Measurements from ENCODE around the gene ADAMTS2. TPM values are rescaled to one million over a fixed set of nuclear protein-coding genes. Genes with fewer than 3 reads are reported as not detected.

The ADAMTS2 gene
- total RNA-seq, 1 donor from 2014 or later = 18.8 TPM

DNA sequence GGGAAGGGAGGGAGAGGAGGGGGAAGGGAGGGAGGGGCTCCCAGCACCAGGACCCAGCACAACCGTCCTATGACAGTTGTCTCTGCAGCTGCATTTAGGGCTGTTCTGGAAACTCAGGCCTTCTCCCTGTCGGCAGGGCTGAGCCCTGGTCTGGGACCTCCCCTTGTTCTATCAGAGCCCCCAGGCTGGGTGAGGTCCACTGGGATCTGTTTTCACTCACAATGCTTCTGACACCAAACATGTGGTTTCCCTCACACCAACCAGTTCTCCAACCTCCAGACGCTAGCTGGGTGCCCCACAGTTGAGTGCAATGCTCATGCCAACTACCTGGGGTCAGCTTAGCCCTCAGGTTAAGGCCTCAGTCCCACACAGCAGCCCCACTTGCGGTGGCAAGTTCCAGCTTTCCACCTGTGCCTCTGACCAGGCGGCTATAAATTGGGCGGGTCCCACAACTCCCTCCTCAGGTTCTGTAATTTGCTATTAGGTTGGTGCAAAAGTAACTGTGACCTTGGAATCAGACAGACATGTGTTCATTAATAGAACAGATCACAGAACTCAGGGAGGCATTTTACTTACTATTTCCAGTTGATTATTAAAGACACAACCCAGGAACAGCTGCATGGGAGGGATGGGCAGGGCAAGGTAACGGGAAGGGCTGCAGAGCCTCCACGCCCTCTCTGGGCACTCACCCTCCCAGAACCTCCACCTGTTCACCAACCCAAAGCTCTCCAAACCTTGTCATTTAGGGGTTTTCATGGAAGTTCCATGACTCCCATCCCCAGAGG lies 13.5 kb downstream of the ADAMTS2 start:
- Histone ChIP-seq H3K9me3 (ENCODE audit: insufficient read depth, low read depth, low read length) (no peaks in the 10 kb centered on the region), H3K79me2 (ENCODE audit: insufficient read depth, low read length) (no peaks in the 10 kb centered on the region), H3K36me3 (ENCODE audit: insufficient read depth, low read length) (no peaks in the 10 kb centered on the region), H3K27me3 (ENCODE audit: insufficient read depth, low read length) (no peaks in the 10 kb centered on the region), H3K4me2 (ENCODE audit: low read length) (no peak overlapping the region), H4K20me1 (ENCODE audit: insufficient read depth, low read length) (no peaks in the 10 kb centered on the region), H3K27ac (ENCODE audit: low read depth, low read length) (no peak overlapping the region), H3K4me3 (ENCODE audit: insufficient read depth, low read depth, low read length) (no peak overlapping the region), H2AFZ (ENCODE audit: low read depth, low read length) (no peak overlapping the region), H3K9ac (ENCODE audit: low read length) (no peak overlapping the region), H3K4me1 (ENCODE audit: insufficient read depth, low read length) (no peaks in the 10 kb centered on the region)
- DNase-seq (ENCODE audit: low read depth) (no peak), FAIRE-seq (no peak)
- Mint-ChIP-seq H3K27me3 (ENCODE audit: low read depth, unreplicated experiment) (peaks cover 22% of the 10 kb centered on the region), H3K4me3 (ENCODE audit: unreplicated experiment) (no peak overlapping the region), H3K9me3 (ENCODE audit: unreplicated experiment) (no peaks in the 10 kb centered on the region), H3K4me1 (ENCODE audit: low read depth, unreplicated experiment) (no peaks in the 10 kb centered on the region), H3K27ac (ENCODE audit: unreplicated experiment) (no peak overlapping the region), H3K36me3 (ENCODE audit: low read depth, unreplicated experiment) (no peaks in the 10 kb centered on the region)
- TF ChIP-seq, protein P1, sequence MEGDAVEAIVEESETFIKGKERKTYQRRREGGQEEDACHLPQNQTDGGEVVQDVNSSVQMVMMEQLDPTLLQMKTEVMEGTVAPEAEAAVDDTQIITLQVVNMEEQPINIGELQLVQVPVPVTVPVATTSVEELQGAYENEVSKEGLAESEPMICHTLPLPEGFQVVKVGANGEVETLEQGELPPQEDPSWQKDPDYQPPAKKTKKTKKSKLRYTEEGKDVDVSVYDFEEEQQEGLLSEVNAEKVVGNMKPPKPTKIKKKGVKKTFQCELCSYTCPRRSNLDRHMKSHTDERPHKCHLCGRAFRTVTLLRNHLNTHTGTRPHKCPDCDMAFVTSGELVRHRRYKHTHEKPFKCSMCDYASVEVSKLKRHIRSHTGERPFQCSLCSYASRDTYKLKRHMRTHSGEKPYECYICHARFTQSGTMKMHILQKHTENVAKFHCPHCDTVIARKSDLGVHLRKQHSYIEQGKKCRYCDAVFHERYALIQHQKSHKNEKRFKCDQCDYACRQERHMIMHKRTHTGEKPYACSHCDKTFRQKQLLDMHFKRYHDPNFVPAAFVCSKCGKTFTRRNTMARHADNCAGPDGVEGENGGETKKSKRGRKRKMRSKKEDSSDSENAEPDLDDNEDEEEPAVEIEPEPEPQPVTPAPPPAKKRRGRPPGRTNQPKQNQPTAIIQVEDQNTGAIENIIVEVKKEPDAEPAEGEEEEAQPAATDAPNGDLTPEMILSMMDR (IDR thresholded peaks at IDR 0.05; ENCODE audit: insufficient read depth, low read depth, low read length) = no peak
- TF ChIP-seq EZH2 (IDR thresholded peaks at IDR 0.05; ENCODE audit: insufficient read depth, low read length) = no peak

DNA sequence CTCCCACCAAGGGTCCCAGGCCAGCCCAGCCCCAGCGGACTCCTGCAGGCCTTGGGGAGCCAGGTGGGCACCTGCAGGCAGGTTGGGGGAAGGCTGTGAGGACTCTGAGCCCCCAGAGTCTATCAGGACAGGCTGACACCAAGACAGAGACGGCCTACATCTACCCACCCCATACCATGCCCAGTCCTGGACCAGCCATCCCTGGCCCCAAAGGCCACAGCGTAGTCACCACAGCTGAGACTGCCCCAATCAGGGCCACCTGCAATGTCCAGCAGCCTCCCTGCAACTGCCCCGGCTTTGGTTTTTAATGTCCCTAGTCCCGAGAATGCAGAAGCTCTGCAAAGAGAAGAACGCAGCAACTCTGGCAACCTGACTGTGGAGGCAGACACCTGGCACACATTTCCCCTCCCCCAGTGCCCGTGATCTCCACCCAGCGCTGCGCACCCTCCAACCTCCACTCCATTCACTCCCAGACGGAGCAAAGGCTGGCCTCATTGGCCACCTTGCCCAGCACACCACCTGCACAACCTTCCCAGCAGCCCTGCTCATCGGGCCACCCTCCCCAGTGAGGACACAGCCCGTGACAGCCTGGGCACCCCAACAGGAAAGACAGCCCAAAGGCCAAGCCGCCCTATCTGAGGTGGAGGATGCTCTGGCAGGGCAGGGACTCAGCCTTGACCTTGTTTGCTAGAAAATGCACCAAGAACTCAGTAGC lies 14.9 kb downstream of the ADAMTS2 start:
- TF ChIP-seq EZH2 (IDR thresholded peaks at IDR 0.05; ENCODE audit: insufficient read depth, low read length) = no peak
- TF ChIP-seq, protein P1 (IDR thresholded peaks at IDR 0.05; ENCODE audit: insufficient read depth, low read depth, low read length) = no peak
- no peak for DNase-seq (ENCODE audit: low read depth)
- H3K27ac Mint-ChIP-seq (ENCODE audit: unreplicated experiment) = no peak overlapping the region
- no peak overlapping the region for H3K9ac ChIP-seq (ENCODE audit: low read length)
- no peak overlapping the region for H2AFZ ChIP-seq (ENCODE audit: low read depth, low read length)
- no peaks in the 10 kb centered on the region for H3K9me3 Mint-ChIP-seq (ENCODE audit: unreplicated experiment)
- H3K4me1 Mint-ChIP-seq (ENCODE audit: low read depth, unreplicated experiment) = no peaks in the 10 kb centered on the region
- no peak overlapping the region for H3K4me3 ChIP-seq (ENCODE audit: insufficient read depth, low read depth, low read length)
- H3K27ac ChIP-seq (ENCODE audit: low read depth, low read length) = no peak overlapping the region
- no peak overlapping the region for H3K4me3 Mint-ChIP-seq (ENCODE audit: unreplicated experiment)
- H4K20me1 ChIP-seq (ENCODE audit: insufficient read depth, low read length) = no peaks in the 10 kb centered on the region
- H3K36me3 Mint-ChIP-seq (ENCODE audit: low read depth, unreplicated experiment) = no peaks in the 10 kb centered on the region
- no peak for FAIRE-seq
- H3K36me3 ChIP-seq (ENCODE audit: insufficient read depth, low read length) = no peaks in the 10 kb centered on the region
- no peaks in the 10 kb centered on the region for H3K79me2 ChIP-seq (ENCODE audit: insufficient read depth, low read length)
- H3K27me3 Mint-ChIP-seq (ENCODE audit: low read depth, unreplicated experiment) = peaks cover 21% of the 10 kb centered on the region
- no peaks in the 10 kb centered on the region for H3K9me3 ChIP-seq (ENCODE audit: insufficient read depth, low read depth, low read length)
- H3K4me1 ChIP-seq (ENCODE audit: insufficient read depth, low read length) = no peaks in the 10 kb centered on the region
- no peaks in the 10 kb centered on the region for H3K27me3 ChIP-seq (ENCODE audit: insufficient read depth, low read length)
- H3K4me2 ChIP-seq (ENCODE audit: low read length) = no peak overlapping the region

All from astrocyte (in vitro differentiated cells and primary cell).